Measurements from ENCODE around the gene GFOD1.

GFOD1 gene, protein sequence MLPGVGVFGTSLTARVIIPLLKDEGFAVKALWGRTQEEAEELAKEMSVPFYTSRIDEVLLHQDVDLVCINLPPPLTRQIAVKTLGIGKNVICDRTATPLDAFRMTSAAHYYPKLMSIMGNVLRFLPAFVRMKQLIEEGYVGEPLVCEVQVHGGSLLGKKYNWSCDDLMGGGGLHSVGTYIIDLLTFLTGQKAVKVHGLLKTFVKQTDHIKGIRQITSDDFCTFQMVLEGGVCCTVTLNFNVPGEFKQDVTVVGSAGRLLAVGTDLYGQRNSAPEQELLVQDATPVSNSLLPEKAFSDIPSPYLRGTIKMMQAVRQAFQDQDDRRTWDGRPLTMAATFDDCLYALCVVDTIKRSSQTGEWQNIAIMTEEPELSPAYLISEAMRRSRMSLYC

GRCh38 chr6:13487122-13488014 is at the start of gene GFOD1:
Gene GFOD1 (minus strand): TSS chr6:13487600. CDS start chr6:13486890, 710 bp downstream.
- DNase-seq (ENCODE audit: low read depth in 2 of 2), result peak; percentile 61 to 78

GRCh38 chr6:13536796-13537526 is 49.6 kb upstream of the GFOD1 start:
- no peak for DNase-seq (ENCODE audit: low read depth in 2 of 2)

GRCh38 chr6:13535306-13535705 is 47.9 kb upstream of the GFOD1 start:
- no peak for DNase-seq (ENCODE audit: low read depth in 2 of 2)

DNA sequence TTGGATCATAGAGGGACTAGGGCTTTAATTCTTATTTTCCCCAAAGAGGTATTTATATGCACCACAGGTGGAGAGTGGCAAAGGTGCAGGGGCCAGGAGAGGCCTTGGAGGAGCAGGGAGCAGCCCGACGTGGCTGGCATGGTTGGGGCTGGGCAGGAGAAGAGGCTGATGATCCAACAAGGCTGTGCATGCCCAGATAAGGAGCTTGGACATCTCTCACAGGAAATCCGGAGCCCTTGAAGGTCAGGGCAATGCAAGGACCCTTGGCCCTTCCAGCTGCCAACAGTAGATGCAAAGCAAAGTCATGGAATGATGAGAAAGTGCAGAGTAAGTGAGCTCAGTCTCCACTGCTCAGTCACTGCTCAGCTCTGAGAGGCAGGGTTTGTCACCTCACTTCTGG is 47.1 kb upstream of the GFOD1 start:
- no peak for DNase-seq (ENCODE audit: low read depth in 2 of 2)

- no peak for DNase-seq (ENCODE audit: low read depth in 2 of 2)
These were observed 44.6 kb upstream of the GFOD1 start for GRCh38 chr6:13531956-13532355.

- DNase-seq (ENCODE audit: low read depth in 2 of 2), result no peak
These were observed 41.5 kb upstream of the GFOD1 start for GRCh38 chr6:13528777-13529343.

DNA sequence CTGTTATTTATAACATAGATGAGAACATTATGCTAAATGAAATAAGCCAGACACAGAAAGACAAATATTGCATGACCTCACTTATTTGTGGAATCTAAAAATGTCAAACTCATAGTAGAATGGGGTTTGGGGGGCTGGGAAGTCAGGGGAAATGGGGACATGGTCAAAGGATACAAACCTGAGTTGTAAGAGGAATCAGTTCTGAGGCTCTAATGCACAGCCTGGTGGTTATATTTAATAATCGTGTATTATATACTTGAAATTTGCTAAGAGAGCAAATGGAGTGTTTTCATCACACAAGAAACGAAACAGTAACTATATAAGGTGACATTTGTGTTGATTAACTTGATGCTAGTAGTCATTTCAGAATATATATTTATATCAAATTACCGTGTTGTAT is 40.8 kb upstream of the GFOD1 start:
- no peak for DNase-seq (ENCODE audit: low read depth in 2 of 2)

- DNase-seq (ENCODE audit: low read depth in 2 of 2), result no peak
These were observed 40.3 kb upstream of the GFOD1 start for GRCh38 chr6:13527671-13528056.

GRCh38 chr6:13526727-13527670 is 39.6 kb upstream of the GFOD1 start:
- DNase-seq (ENCODE audit: low read depth in 2 of 2), result no peak

- DNase-seq (ENCODE audit: low read depth in 2 of 2), result no peak
These were observed 38.9 kb upstream of the GFOD1 start for GRCh38 chr6:13526357-13526726.

GRCh38 chr6:13524801-13525508 is 37.6 kb upstream of the GFOD1 start:
- DNase-seq (ENCODE audit: low read depth in 2 of 2), result no peak

DNA sequence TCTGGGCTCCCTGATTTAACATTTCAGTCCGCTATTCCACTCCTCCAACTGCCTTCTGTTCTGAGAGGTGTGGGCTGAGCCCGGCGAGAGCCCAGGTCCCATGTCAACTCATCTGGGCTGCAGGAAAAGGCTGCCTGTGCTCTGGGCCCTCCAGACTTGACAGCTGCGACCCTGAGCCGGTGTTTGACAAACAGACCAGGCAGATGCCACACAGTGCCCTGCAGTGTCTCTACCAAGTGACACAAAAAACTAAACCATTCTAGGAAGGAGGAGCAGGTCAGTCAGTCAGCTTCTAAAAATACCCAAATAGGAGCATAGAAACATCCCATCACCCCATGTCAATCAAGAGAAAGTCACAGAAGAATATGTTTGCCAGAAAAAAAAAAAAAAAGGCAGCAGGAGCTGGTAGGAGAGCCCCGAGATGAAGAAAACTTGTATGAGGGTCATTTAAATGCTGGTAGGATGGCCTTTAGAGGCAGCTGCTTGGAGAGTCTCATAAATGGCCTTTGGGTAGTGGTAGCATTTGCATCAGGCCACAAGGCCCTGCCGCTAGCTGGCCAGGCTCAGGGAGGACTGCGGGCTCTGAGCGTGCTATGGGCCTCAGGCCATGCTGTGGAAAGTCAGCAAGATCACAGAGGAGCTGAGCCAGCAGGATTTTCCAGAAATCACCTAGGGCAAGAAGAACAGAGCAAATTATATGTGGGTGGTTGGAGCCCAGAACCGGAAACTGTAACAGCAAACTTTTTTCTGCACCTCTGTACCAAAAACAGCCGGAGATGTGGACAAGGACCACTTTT is 36.6 kb upstream of the GFOD1 start:
- DNase-seq (ENCODE audit: low read depth in 2 of 2), result no peak

DNA sequence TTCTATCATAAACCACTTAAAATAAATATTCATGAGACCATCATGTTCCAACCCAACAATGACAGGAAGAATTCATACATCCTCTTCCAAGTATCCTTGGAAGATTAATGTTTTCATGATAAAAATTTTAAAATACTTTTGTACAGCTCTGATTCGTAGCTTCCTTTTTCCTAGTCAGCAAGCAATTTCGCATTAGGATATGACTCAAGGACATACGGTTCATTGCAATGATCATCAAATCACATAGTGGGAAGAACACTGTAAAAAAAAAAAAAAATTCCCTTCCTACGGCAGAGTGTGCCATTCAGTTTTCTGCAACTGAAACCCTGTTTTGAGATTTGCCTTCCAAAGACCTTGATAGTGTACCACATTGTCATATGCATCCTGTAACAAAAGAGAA is 35.3 kb upstream of the GFOD1 start:
- no peak for DNase-seq (ENCODE audit: low read depth in 2 of 2)

- DNase-seq (ENCODE audit: low read depth in 2 of 2), result no peak
These were observed 32.4 kb upstream of the GFOD1 start for GRCh38 chr6:13519839-13520238.

GRCh38 chr6:13517116-13517515 is 29.7 kb upstream of the GFOD1 start:
- no peak for DNase-seq (ENCODE audit: low read depth in 2 of 2)

DNA sequence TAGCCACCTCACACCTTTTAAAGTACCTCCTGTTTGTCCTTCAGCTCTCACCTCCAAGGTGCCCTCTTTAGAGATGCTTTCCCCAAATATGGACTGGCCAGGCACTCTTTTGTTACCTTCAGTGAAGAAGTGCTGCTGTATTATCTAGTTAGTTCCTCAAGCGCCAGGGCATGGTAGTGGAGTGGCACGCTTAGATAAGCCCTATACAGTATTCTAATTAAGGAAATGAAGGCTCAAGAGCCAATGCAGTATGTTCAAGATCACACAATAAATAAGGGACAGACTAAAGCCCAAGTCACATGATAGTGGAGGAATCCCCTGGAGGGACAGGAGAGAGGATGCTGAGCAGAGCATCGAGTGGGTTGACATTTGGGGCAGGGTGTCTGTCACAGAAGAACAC is 28.5 kb upstream of the GFOD1 start:
- DNase-seq (ENCODE audit: low read depth in 2 of 2), result no peak

- DNase-seq (ENCODE audit: low read depth in 2 of 2), result no peak
These were observed 26.5 kb upstream of the GFOD1 start for GRCh38 chr6:13513626-13514502.

GRCh38 chr6:13512900-13513299 is 25.5 kb upstream of the GFOD1 start:
- DNase-seq (ENCODE audit: low read depth in 2 of 2), result no peak

Data from activated CD4-positive, alpha-beta T cell treated with anti-CD3 and anti-CD28 coated beads for 24 hours (primary cell).